Heart left ventricle (tissue), 13 donors: ENCODE measurements around the gene IRS2.

ENCODE experiments used
- POLR2A ChIP-seq, 2 donors: fragments of 450-650 bp; IDR thresholded peaks; one replicate each; pipeline ENCODE4 v1.6.1; 2017; ENCODE audit warnings: antibody characterized with exemption in 2 of 2, mild to moderate bottlenecking in 2 of 2, moderate library complexity in 2 of 2
- TF ChIP-seq, protein P1 (sequence below), 12 donors: fragments of 200-600 bp; sonication (generic) in 4 of 12; IDR thresholded peaks; one replicate each; pipeline versions ENCODE4 v1.5.0 to v1.8.0; 2018 to 2022; ENCODE audit warnings: antibody characterized with exemption in 12 of 12, mild to moderate bottlenecking in 5 of 12
- donor health status: ischemic (EF 13 %, LVEDD 7.1; RV severe dilation, severe dysfunction).
- donor health status: DM: no; HTN: yes; CAD: no.
- donor health status: DM: no; HTN: no; CAD: no.
- donor health status: ischemic (EF 25% LVEDD 6.9; RV normal size, moderate dysfunction).
- donor health status: ischemic (EF 25% LVEDD 5.7; RV mildly dilated, moderate dysfunction).
- donor health status: ischemic (EF 35%, LVEDD 5.7; RV mildly dilated, moderate dysfunction).
- donor health status: nonischemic (EF 11% LVEDD 7.7; RV severe dilation, severe dysfunction).
- donor health status: DM: yes; HTN: yes; CAD: no.
- donor health status: PGD.
- donor health status: ischemic (EF 29% LVEDD 5.4; RV normal size, mild dysfunction).
- donor health status: nonischemic (EF 23%, LVEDD 6.1; RV moderate dilation, normal function).

DNA sequence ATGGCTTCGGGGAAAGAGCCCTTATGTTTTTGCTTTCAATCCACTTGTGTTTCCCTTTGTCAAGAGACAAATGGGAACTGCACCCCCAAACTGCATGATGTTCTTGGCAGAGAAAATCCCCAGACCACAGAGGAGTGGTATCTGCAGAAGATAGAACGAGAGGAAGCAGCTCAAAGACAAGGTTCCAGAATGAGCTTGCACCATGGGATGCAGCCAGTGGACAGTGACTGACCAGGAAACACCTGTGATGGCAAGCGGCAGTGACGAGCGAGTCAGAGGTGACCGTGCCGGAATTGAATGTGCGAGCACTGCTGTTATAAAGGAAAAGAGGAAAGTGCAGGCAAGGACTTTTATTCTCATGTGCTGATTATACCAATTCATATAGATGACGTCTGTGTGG, 46.3 kb downstream of the IRS2 start:
- TF ChIP-seq, protein P1, sequence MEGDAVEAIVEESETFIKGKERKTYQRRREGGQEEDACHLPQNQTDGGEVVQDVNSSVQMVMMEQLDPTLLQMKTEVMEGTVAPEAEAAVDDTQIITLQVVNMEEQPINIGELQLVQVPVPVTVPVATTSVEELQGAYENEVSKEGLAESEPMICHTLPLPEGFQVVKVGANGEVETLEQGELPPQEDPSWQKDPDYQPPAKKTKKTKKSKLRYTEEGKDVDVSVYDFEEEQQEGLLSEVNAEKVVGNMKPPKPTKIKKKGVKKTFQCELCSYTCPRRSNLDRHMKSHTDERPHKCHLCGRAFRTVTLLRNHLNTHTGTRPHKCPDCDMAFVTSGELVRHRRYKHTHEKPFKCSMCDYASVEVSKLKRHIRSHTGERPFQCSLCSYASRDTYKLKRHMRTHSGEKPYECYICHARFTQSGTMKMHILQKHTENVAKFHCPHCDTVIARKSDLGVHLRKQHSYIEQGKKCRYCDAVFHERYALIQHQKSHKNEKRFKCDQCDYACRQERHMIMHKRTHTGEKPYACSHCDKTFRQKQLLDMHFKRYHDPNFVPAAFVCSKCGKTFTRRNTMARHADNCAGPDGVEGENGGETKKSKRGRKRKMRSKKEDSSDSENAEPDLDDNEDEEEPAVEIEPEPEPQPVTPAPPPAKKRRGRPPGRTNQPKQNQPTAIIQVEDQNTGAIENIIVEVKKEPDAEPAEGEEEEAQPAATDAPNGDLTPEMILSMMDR (IDR thresholded peaks at IDR 0.05), result no peak
- TF ChIP-seq POLR2A (IDR thresholded peaks at IDR 0.05), result no peak
